ENCODE measurements around the gene PTPN4. TPM values are rescaled to one million over a fixed set of nuclear protein-coding genes. Genes with fewer than 3 reads are reported as not detected.

Gene PTPN4
- total RNA-seq, 1 experiment from 2014 or later, result 44.5 TPM

GRCh38 chr2:119711352-119711751, 48.4 kb upstream of the PTPN4 start:
- intact Hi-C loops (cut with micrococcal nuclease), result no loop called here
- H3K4me2 ChIP-seq (ENCODE audit: low read length), result no peak overlapping the region
- no peaks in the 10 kb centered on the region for H3K36me3 ChIP-seq (ENCODE audit: low read depth, low read length)
- no peaks in the 10 kb centered on the region for H3K9me3 ChIP-seq (ENCODE audit: low read length)
- ChIA-PET CTCF (no interaction called here), POLR2A (ENCODE audit: unreplicated experiment) (no interaction called here)
- BruUV-seq (replicated peaks), result no TSS peak
- no peak overlapping the region for H3K4me3 ChIP-seq (ENCODE audit: low read length)
- TF ChIP-seq EZH2phosphoT487 (IDR thresholded peaks at IDR 0.05; ENCODE audit: borderline replicate concordance, low read length) (no peak), EZH2 (IDR thresholded peaks at IDR 0.05; ENCODE audit: low read length, unreplicated experiment) (no peak)
- TF ChIP-seq, protein P1, sequence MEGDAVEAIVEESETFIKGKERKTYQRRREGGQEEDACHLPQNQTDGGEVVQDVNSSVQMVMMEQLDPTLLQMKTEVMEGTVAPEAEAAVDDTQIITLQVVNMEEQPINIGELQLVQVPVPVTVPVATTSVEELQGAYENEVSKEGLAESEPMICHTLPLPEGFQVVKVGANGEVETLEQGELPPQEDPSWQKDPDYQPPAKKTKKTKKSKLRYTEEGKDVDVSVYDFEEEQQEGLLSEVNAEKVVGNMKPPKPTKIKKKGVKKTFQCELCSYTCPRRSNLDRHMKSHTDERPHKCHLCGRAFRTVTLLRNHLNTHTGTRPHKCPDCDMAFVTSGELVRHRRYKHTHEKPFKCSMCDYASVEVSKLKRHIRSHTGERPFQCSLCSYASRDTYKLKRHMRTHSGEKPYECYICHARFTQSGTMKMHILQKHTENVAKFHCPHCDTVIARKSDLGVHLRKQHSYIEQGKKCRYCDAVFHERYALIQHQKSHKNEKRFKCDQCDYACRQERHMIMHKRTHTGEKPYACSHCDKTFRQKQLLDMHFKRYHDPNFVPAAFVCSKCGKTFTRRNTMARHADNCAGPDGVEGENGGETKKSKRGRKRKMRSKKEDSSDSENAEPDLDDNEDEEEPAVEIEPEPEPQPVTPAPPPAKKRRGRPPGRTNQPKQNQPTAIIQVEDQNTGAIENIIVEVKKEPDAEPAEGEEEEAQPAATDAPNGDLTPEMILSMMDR (conservative IDR thresholded peaks at IDR 0.05; ENCODE audit: low read depth, low read length), result no peak
- H3K27ac ChIP-seq (ENCODE audit: low read length), result no peak overlapping the region
- no peak overlapping the region for H3K9ac ChIP-seq (ENCODE audit: low read length)
- no peak for ATAC-seq
- H3K79me2 ChIP-seq (ENCODE audit: low read length), result no peaks in the 10 kb centered on the region
- H4K20me1 ChIP-seq (ENCODE audit: low read length), result no peaks in the 10 kb centered on the region
- no peaks in the 10 kb centered on the region for H3F3A ChIP-seq (ENCODE audit: low read length, unreplicated experiment)
- no peaks in the 10 kb centered on the region for H3K27me3 ChIP-seq (ENCODE audit: low read length)
- no peaks in the 10 kb centered on the region for H3K9me2 ChIP-seq (replicated peaks; ENCODE audit: low read length)
- H3K4me1 ChIP-seq (ENCODE audit: insufficient read depth, low read length), result no peaks in the 10 kb centered on the region
- DNase-seq, result no peak
- no peak overlapping the region for H2AFZ ChIP-seq (ENCODE audit: low read length)

- H3K9me2 ChIP-seq (replicated peaks; ENCODE audit: low read length), result no peaks in the 10 kb centered on the region
- H3K4me1 ChIP-seq (ENCODE audit: insufficient read depth, low read length), result no peaks in the 10 kb centered on the region
- CTCF ChIA-PET, result no interaction called here
- no peak overlapping the region for H2AFZ ChIP-seq (ENCODE audit: low read length)
- no peaks in the 10 kb centered on the region for H4K20me1 ChIP-seq (ENCODE audit: low read length)
- no peaks in the 10 kb centered on the region for H3K27me3 ChIP-seq (ENCODE audit: low read length)
- no peak overlapping the region for H3K4me2 ChIP-seq (ENCODE audit: low read length)
- TF ChIP-seq, protein P1 (conservative IDR thresholded peaks at IDR 0.05; ENCODE audit: low read depth, low read length), result no peak
- TF ChIP-seq EZH2phosphoT487 (IDR thresholded peaks at IDR 0.05; ENCODE audit: borderline replicate concordance, low read length) (no peak), EZH2 (IDR thresholded peaks at IDR 0.05; ENCODE audit: low read length, unreplicated experiment) (no peak)
- DNase-seq (no peak), ATAC-seq (no peak)
- intact Hi-C loops (cut with micrococcal nuclease), result no loop called here
- H3K27ac ChIP-seq (ENCODE audit: low read length), result no peak overlapping the region
- no peaks in the 10 kb centered on the region for H3K9me3 ChIP-seq (ENCODE audit: low read length)
- no peaks in the 10 kb centered on the region for H3F3A ChIP-seq (ENCODE audit: low read length, unreplicated experiment)
- no peak overlapping the region for H3K9ac ChIP-seq (ENCODE audit: low read length)
- POLR2A ChIA-PET (ENCODE audit: unreplicated experiment), result no interaction called here
- H3K4me3 ChIP-seq (ENCODE audit: low read length), result no peak overlapping the region
- H3K79me2 ChIP-seq (ENCODE audit: low read length), result no peaks in the 10 kb centered on the region
- BruUV-seq (replicated peaks), result no TSS peak
- no peaks in the 10 kb centered on the region for H3K36me3 ChIP-seq (ENCODE audit: low read depth, low read length)
Measured at GRCh38 chr2:119712571-119712970, 47.2 kb upstream of the PTPN4 start.

DNA sequence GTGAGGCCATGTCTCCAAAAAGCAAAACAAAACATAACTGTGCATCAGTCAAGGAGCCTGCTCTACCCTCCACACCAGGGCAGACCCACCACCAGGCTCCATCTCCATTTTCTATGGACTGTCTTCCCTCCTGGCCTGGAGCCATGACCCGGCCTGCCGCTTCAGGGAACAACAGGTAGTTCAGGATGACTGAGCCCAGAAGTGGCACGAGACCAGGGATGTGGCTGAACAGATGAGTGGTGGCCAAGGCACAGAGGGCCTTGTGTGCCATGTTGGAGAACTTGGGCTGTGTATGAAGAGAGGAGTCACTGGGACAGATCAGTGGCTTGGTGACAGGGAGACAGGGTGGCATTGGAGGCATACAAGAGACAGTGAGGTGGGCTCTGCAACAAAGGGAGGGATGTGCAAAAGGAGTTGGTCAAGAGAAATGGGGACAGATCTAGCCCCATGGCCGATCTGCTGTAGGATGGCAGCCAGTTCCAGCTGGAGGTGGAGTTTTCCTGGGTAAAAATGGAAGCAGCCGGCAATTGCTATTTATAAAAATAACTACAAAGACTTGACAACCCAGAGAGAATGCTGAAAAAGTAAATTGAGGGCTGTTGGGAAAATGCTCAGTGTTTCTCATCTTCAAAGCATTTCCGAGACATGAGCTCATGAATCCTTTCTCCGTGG, 45.8 kb upstream of the PTPN4 start:
- H3K4me3 ChIP-seq (ENCODE audit: low read length), result no peak overlapping the region
- POLR2A ChIA-PET (ENCODE audit: unreplicated experiment), result no interaction called here
- no peaks in the 10 kb centered on the region for H3K4me1 ChIP-seq (ENCODE audit: insufficient read depth, low read length)
- intact Hi-C loops (cut with micrococcal nuclease), result no loop called here
- DNase-seq, result no peak
- no peak overlapping the region for H3K4me2 ChIP-seq (ENCODE audit: low read length)
- no peaks in the 10 kb centered on the region for H3K9me2 ChIP-seq (replicated peaks; ENCODE audit: low read length)
- no peak for ATAC-seq
- H3K9me3 ChIP-seq (ENCODE audit: low read length), result no peaks in the 10 kb centered on the region
- TF ChIP-seq, protein P1 (conservative IDR thresholded peaks at IDR 0.05; ENCODE audit: low read depth, low read length), result no peak
- TF ChIP-seq EZH2phosphoT487 (IDR thresholded peaks at IDR 0.05; ENCODE audit: borderline replicate concordance, low read length), result no peak
- TF ChIP-seq EZH2 (IDR thresholded peaks at IDR 0.05; ENCODE audit: low read length, unreplicated experiment), result no peak
- no peaks in the 10 kb centered on the region for H3K27me3 ChIP-seq (ENCODE audit: low read length)
- H3K9ac ChIP-seq (ENCODE audit: low read length), result no peak overlapping the region
- no peaks in the 10 kb centered on the region for H3F3A ChIP-seq (ENCODE audit: low read length, unreplicated experiment)
- H2AFZ ChIP-seq (ENCODE audit: low read length), result no peak overlapping the region
- no peaks in the 10 kb centered on the region for H4K20me1 ChIP-seq (ENCODE audit: low read length)
- BruUV-seq (replicated peaks), result no TSS peak
- H3K36me3 ChIP-seq (ENCODE audit: low read depth, low read length), result no peaks in the 10 kb centered on the region
- no peak overlapping the region for H3K27ac ChIP-seq (ENCODE audit: low read length)
- CTCF ChIA-PET, result no interaction called here
- no peaks in the 10 kb centered on the region for H3K79me2 ChIP-seq (ENCODE audit: low read length)
